ENCODE measurements around the gene SNAPC3. TPM values are rescaled to one million over a fixed set of nuclear protein-coding genes. Genes with fewer than 3 reads are reported as not detected.

Gene SNAPC3
- polyA plus RNA-seq, 2 of the 4 experiments (the other 2 are of a cell fraction): 28.9 to 35.1 TPM

- DNase-seq (ENCODE audit: low read depth in 1 of 2, low spot score in 1 of 2): no peak
- H3K9me3 ChIP-seq: 0 out of 3 replicates have a peak, but pooled peaks cover 3% of the 10 kb centered on the region
- no peak overlapping the region for H3K4me3 ChIP-seq
- WGBS (ENCODE audit: missing lambda C conversion rate): 93% methylated on average over 12 of the region's 13 CpGs
- no peaks in the 10 kb centered on the region for H3K4me1 ChIP-seq
- POLR2A ChIA-PET: no interaction called here
- no peak for TF ChIP-seq MAZ (IDR thresholded peaks at IDR 0.05; ENCODE audit: borderline replicate concordance, low read depth, low read length)
- no peak for TF ChIP-seq SREBF2 (IDR thresholded peaks at IDR 0.05)
- no peak for TF ChIP-seq SMC3 (IDR thresholded peaks at IDR 0.05)
- TF ChIP-seq EHF (CRISPR knock-in tag; IDR thresholded peaks at IDR 0.05): no peak
- TF ChIP-seq CBX2 (IDR thresholded peaks at IDR 0.05; ENCODE audit: borderline replicate concordance, low read depth): no peak
- TF ChIP-seq FOSL2 (IDR thresholded peaks at IDR 0.05): no peak
- no peak for TF ChIP-seq FOSL2 (CRISPR knock-in tag; IDR thresholded peaks at IDR 0.05)
- no peak for TF ChIP-seq ELK1 (IDR thresholded peaks at IDR 0.05; ENCODE audit: low read depth, low read length)
- no peak for TF ChIP-seq EHMT2 (IDR thresholded peaks at IDR 0.05; ENCODE audit: low read depth)
- TF ChIP-seq NR3C1 (IDR thresholded peaks at IDR 0.05): no peak
- TF ChIP-seq CTCF (IDR thresholded peaks at IDR 0.05): no peak
- no peak for TF ChIP-seq ZNF302 (CRISPR knock-in tag; IDR thresholded peaks at IDR 0.05)
- TF ChIP-seq JUNB (IDR thresholded peaks at IDR 0.05): no peak
- TF ChIP-seq HEYL (CRISPR knock-in tag; IDR thresholded peaks at IDR 0.05): no peak
- TF ChIP-seq NFE2L2 (conservative IDR thresholded peaks at IDR 0.05; ENCODE audit: low read length): no peak
- TF ChIP-seq BCL3 (IDR thresholded peaks at IDR 0.05): no peak
- no peak for TF ChIP-seq HDAC2 (IDR thresholded peaks at IDR 0.05)
- no peak for TF ChIP-seq CEBPB (IDR thresholded peaks at IDR 0.05)
- no peak for TF ChIP-seq CHD2 (IDR thresholded peaks at IDR 0.05; ENCODE audit: low read length, partially characterized antibody)
- H3K27ac ChIP-seq: no peak overlapping the region
- ATAC-seq: no peak
- no peak overlapping the region for H3K4me2 ChIP-seq
- no peak for FAIRE-seq
- CTCF ChIA-PET: no interaction called here
These were observed 69.9 kb downstream of the SNAPC3 start for GRCh38 chr9:15492485-15493150.

- 95% methylated on average over 13 of the region's 13 CpGs for WGBS (ENCODE audit: missing lambda C conversion rate)
- DNase-seq (ENCODE audit: low read depth in 1 of 2, low spot score in 1 of 2) (no peak), ATAC-seq (no peak), FAIRE-seq (peak; percentile 36)
- Histone ChIP-seq H3K27ac (no peak overlapping the region), H3K4me2 (no peak overlapping the region), H3K9me3 (no peaks in the 10 kb centered on the region), H3K4me1 (no peaks in the 10 kb centered on the region), H3K4me3 (no peak overlapping the region)
- POLR2A ChIA-PET: interaction anchor here (1.3 kb wide), 1 partner anchor 12 kb away, joined by 4 read pairs; the partner anchor contains the start of gene PSIP1
- TF ChIP-seq BCL3 (IDR thresholded peaks at IDR 0.05) (no peak), MAZ (IDR thresholded peaks at IDR 0.05; ENCODE audit: borderline replicate concordance, low read depth, low read length) (no peak), MAX (IDR thresholded peaks at IDR 0.05) (no peak)
- CTCF ChIA-PET: interaction anchor here (1.2 to 2.6 kb wide), 2 partner anchors 11 to 12 kb away, joined by 3 to 9 read pairs; partner anchors contain the start of gene PSIP1
These were observed 75.7 kb downstream of the SNAPC3 start for GRCh38 chr9:15498246-15498995.
